Motor neuron (in vitro differentiated cells): ENCODE measurements around the gene SSBP1. TPM values are rescaled to one million over a fixed set of nuclear protein-coding genes. Genes with fewer than 3 reads are reported as not detected.
"Not testable (repeated sequence)": the region's sequence is repeated elsewhere in the genome, so short reads cannot be mapped to it uniquely, and the experiment has no call there.

Experiments used
- ATAC-seq, 8 experiments: fragments of 200-7000 bp; cut with Tn5 transposase; replicated peaks in 6 of 8; 2 replicates each; pipeline ENCODE4 v1.8.0; 2021; ENCODE audit warnings: mild to moderate bottlenecking in 8 of 8, moderate library complexity in 8 of 8
- H3K27ac ChIP-seq, 2 donors: fragments of 250-450 bp; sonication (Bioruptor Pico); 2 replicates each; pipeline ENCODE4 v1.9.0; 2021; ENCODE audit warnings: antibody characterized with exemption in 2 of 2, mild to moderate bottlenecking in 2 of 2, moderate library complexity in 1 of 2
- H3K4me1 ChIP-seq, 2 donors: fragments of 250-450 bp; sonication (Bioruptor Pico); replicated peaks in 1 of 2; 2 replicates each; pipeline ENCODE4 v1.6.1; 2021; ENCODE audit warnings: antibody characterized with exemption in 2 of 2, mild to moderate bottlenecking in 2 of 2, moderate library complexity in 1 of 2
- H3K4me3 ChIP-seq, 5 donors: fragments of 250-450 bp; sonication (Bioruptor Pico); 2 replicates each; pipeline ENCODE4 v1.9.0; 2021; ENCODE audit warnings: antibody characterized with exemption in 5 of 5, mild to moderate bottlenecking in 5 of 5, moderate library complexity in 4 of 5
- WGBS, 10 experiments: fragments of 450-650 bp; shearing (Covaris generic); methylation state at CpG; one replicate each; pipeline ENCODE4 v1.0.0; 2022; 5-methylcytosine and 5-hydroxymethylcytosine counted together
- in situ Hi-C, 9 experiments: fragments of 400-800 bp; cut with MboI; loops; one replicate each; pipeline ENCODE4 v1.15.0; 2021; ENCODE audit warnings: low sequenced_read_pairs in 9 of 9, low pct_unique_long_range_greater_than_20kb in 2 of 9; ENCODE audit not compliant: unreplicated experiment in 9 of 9
- total RNA-seq, 8 experiments: library from RNA; unstranded; fragments of 300-600 nt; gene quantifications; 2 replicates each; pipeline versions ENCODE4 v1.2.3 to v1.2.4, GENCODE V29; 2022

The SSBP1 gene
- total RNA-seq = 100 to 1,000 TPM; 167 to 355 (median 255) TPM

- peak within 1 kb of the TSS; percentile 55 to 65 (median 61) for H3K4me3 ChIP-seq
- in situ Hi-C loops = no loop called here
- ATAC-seq = peak; percentile 90 to 97 (median 94)
- 0 to 58% (median 4%) methylated on average over 4 to 35 of the region's 46 CpGs; no CpG with 5 or more reads in 1 of the 10 experiments for WGBS, 10 experiments
- H3K27ac ChIP-seq = peak within 1 kb of the TSS; percentile 83 to 90
- H3K4me1 ChIP-seq = peaks cover 6 to 11% of the 10 kb centered on the region in 2 donors
These were observed at the start of gene SSBP1 for GRCh38 chr7:141737836-141738591. TSS of gene SSBP1 (plus strand) at chr7:141738358. CDS start at chr7:141739167, 809 bp downstream.

DNA sequence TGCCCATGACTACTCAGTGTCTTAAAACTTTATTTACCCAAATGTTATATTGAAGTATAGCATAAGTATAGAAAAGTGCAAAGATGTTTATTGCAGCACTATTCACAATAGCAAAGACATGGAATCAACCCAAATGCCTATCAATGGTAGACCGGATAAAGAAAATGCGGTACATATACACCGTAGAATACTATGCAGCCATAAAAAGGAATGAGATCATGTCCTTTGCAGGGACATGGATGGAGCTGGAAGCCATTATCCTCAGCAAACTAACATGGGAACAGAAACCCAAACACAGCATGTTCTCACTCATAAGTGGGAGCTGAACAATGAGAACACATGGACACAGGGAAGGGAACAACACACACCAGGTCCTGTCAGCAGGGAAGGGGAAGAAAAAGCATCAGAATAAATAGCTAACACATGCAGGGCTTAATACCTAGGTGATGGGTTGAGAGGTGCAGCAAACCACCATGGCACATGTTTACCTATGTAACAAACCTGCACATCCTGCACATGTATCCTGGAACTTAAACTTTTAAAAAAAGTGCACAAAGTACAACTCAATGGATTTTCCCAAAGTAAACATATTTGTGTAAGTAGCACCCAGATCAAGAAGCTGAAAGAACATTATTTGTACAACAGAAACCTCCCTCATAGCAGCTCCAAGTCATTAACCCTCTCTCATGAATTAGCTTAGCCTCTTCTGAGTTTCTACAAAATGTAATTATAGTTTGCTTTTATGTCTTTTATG lies 48.9 kb upstream of the SSBP1 start:
- H3K4me3 ChIP-seq, H3K4me1 ChIP-seq, in situ Hi-C loops, ATAC-seq, H3K27ac ChIP-seq: not testable (repeated sequence)
- WGBS, 10 experiments = 88 to 100% (median 96%) methylated on average over 2 to 3 of the region's 3 CpGs; no CpG with 5 or more reads in 2 of the 10 experiments

DNA sequence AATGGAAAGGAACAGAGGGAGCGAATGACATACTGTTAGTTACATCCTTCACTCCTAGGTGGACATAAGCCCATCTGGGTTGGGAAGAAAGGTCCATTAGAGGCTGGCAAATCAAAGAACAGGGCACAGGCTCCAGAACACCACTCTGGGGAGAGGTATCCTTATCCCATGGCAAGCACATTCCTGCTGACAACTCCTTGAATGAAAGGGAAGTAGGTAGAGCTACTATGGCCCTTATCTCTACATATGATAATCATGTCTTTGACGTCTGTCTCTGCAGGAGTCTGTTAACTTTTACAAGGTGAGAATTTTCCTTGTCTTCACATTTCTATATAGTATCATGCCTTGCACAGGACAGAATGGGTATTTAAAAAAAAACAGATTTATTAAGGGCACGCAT lies 46.6 kb upstream of the SSBP1 start:
- no peak for ATAC-seq
- in situ Hi-C loops = no loop called here
- Histone ChIP-seq H3K4me1 (no peaks in the 10 kb centered on the region), H3K27ac (no peak overlapping the region), H3K4me3 (no peak overlapping the region)
- WGBS, 10 experiments = 69 to 100% (median 95%) methylated on average over 1 to 3 of the region's 3 CpGs

DNA sequence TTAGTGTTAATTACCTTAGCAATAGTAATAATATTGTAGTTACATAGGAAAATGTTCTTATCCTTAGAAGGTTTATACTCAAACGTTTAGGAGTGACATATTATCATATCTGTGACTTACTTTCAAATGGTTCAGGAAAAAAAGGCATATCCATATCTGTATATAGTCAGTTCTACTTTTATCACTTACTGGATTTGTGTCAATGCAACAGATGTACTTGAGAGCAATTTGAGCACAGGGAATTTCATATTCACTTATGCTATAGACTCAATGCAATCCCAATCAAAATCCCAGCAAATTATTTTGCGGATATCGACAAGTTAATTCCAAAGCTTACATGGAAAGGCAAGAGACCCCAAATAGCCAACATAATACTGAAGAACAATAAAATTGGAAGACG lies 46.2 kb upstream of the SSBP1 start:
- in situ Hi-C loops = no loop called here
- H3K4me1 ChIP-seq = no peaks in the 10 kb centered on the region
- 70 to 100% (median 75%) methylated on average over 1 to 4 of the region's 4 CpGs; no CpG with 5 or more reads in 1 of the 10 experiments for WGBS, 10 experiments
- no peak overlapping the region for H3K27ac ChIP-seq
- ATAC-seq = no peak
- H3K4me3 ChIP-seq = no peak overlapping the region

DNA sequence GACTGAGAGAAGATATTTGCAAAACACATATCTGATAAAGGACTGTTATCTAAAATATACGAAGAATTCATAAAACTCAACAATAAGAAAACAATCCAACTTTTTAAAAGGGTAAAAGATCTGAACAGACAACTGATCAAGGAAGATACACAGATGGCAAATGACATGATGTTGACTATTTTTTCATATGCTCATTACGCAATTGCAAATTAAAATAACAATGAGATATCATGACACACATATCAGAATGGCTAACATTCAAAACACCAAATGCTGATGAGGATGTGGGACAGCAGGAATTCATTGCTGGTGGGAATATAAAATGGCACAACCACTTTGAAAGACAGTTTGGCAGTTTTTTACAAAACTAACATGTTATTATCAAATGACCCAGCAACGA lies 45.1 kb upstream of the SSBP1 start:
- Histone ChIP-seq H3K4me3 (no peak overlapping the region), H3K4me1 (peaks cover 0 to 3% of the 10 kb centered on the region in 2 donors), H3K27ac (no peak overlapping the region)
- in situ Hi-C loops = no loop called here
- no peak for ATAC-seq
- 78 to 96% (median 88%) methylated on average over 1 to 3 of the region's 3 CpGs for whole genome bisulfite sequencing, 10 experiments

GRCh38 chr7:141695803-141696289 lies 42.3 kb upstream of the SSBP1 start:
- H3K4me1 ChIP-seq = peaks cover 3 to 12% of the 10 kb centered on the region in 2 donors
- in situ Hi-C loops = no loop called here
- 40 to 100% (median 81%) methylated on average over 1 to 3 of the region's 6 CpGs; no CpG with 5 or more reads in 2 of the 10 experiments for WGBS, 10 experiments
- peak in 2 of 8 experiments; percentile 47 to 77 for ATAC-seq
- H3K27ac ChIP-seq = no peak overlapping the region
- H3K4me3 ChIP-seq = no peak overlapping the region

- in situ Hi-C loops = no loop called here
- no peak for ATAC-seq
- Histone ChIP-seq H3K27ac (no peak overlapping the region), H3K4me1 (peaks cover 3 to 13% of the 10 kb centered on the region in 2 donors), H3K4me3 (no peak overlapping the region)
- 0 to 100% (median 74%) methylated on average over 1 to 2 of the region's 2 CpGs; no CpG with 5 or more reads in 4 of the 10 experiments for WGBS, 10 experiments
These were observed 41.8 kb upstream of the SSBP1 start for GRCh38 chr7:141696348-141696747.

DNA sequence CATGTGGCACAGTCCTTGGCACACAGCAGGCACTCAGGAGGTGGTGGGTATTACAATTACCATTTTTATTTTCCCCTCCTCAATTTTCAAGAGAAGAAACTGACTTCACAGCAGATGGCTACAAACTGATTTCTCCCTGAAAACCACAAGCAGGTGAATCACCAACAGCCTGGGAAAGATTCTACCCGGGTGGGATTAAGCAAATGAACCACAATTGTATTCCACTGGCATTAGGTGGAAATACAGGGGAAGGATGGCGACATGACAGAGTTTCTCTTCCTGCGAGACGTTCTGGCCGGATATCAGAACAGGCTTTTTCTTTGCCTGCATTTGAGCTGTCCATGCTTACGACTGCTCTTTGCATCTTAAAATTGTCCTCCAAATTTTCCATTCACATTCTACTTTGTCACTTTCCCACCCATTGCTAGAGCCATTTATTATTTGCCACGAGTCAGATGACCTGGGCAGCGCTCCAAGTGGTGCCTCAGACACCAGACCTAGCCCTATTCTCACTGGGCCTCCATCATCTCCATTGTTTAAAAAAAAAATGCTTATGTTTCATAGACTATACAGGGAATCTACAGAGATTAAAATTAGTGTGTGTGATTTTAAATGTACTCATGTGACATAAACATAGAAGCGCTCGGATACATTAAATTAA lies 40.8 kb upstream of the SSBP1 start:
- no peak overlapping the region for H3K27ac ChIP-seq
- WGBS, 10 experiments = 34 to 92% (median 75%) methylated on average over 2 to 10 of the region's 10 CpGs; no CpG with 5 or more reads in 2 of the 10 experiments
- ATAC-seq = no peak
- H3K4me1 ChIP-seq = peaks cover 3 to 13% of the 10 kb centered on the region in 2 donors
- in situ Hi-C loops = no loop called here
- H3K4me3 ChIP-seq = no peak overlapping the region

DNA sequence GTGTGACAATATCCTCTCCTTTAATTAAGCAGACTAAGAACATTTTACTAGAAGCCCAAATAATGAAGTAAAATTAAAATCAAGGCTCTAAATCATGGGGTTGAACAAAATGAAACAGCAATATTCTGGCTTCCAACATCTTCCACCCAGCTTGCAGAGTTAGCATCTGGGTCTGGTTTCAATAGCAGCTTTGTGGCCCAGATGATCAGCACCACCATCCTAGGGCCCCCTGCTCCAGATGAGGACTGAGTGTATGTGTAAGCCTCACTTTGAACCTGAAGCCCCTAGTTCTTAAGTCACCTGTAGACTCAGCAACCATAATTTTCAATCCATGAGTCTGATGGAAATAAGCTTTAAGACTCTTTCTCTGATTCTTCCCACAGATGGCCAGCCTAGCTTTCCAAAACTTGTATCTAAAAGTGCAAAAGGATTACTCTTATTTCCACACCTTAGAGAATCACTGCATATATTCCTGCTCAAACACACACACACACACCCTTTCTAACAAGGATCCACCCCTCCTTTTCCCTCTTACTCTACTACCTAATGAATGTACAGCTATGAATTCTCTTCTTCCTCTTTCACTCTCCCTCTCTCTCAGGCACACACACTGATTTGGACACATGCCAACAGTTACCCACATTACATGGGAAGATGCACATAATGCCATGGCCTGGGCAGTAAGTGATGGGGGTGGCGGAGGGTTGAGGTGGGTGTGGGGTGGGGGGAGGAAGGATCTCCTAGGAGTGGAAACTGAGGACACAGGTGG lies 39.7 kb upstream of the SSBP1 start:
- H3K27ac ChIP-seq = no peak overlapping the region
- ATAC-seq = no peak
- H3K4me3 ChIP-seq = no peak overlapping the region
- WGBS, 10 experiments = no CpG with 5 or more reads among the region's 1 CpG
- peaks cover 3 to 21% of the 10 kb centered on the region in 2 donors for H3K4me1 ChIP-seq
- in situ Hi-C loops = no loop called here

DNA sequence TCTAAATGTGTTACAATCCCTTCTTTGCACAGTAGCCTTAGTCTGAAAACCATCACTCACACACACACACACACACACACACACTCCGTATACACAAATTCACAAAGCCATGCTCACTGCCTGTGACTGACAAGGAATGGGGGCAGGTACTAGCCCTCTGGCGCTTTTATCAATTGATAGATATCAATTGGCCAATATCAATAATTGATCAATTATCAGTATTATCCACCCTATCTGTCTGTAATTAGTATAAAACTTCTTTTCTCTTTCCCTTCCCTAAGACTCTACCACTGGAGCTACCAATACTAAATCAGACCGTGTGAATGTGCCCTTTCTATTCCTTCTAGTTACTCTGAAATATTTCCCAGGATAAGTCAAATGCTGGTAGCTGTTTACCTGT lies 38.3 kb upstream of the SSBP1 start:
- peaks cover 3 to 21% of the 10 kb centered on the region in 2 donors for H3K4me1 ChIP-seq
- WGBS, 10 experiments = 20 to 100% (median 81%) methylated on average over 1 to 3 of the region's 3 CpGs; no CpG with 5 or more reads in 1 of the 10 experiments
- no peak overlapping the region for H3K4me3 ChIP-seq
- no peak for ATAC-seq
- no peak overlapping the region for H3K27ac ChIP-seq
- in situ Hi-C loops = no loop called here

DNA sequence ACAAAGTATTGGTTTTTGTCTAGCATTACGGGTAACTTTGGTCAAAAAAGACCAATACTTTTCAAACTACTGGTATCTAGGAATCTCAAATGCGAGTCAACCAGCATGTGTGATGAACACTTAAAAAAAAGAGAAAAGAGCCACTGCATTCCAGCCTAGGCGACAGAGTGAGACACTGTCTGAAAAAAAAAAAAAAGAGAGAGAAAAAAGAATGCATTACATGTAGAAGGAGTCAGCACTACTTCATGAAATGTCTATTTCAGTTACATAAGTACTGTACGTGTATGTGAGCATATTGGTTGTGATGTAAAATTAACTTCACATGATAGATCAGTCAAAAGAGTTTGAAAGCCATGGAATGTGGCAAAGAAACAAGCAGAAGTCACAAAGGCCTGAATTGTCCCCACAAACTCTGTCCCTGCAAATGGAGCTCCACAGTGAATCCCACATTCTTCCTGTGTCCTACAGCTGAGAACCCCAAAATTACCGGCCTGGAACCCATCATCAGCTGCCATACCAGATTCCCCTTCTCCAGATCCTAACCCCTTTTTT lies 37.8 kb upstream of the SSBP1 start:
- peak overlapping the region; percentile 69 to 97 (median 83) for H3K4me3 ChIP-seq
- H3K4me1 ChIP-seq = peaks cover 3 to 21% of the 10 kb centered on the region in 2 donors
- no peak overlapping the region for H3K27ac ChIP-seq
- in situ Hi-C loops = no loop called here
- no peak for ATAC-seq
- 40 to 82% (median 61%) methylated on average over 1 to 5 of the region's 5 CpGs for whole genome bisulfite sequencing, 10 experiments

DNA sequence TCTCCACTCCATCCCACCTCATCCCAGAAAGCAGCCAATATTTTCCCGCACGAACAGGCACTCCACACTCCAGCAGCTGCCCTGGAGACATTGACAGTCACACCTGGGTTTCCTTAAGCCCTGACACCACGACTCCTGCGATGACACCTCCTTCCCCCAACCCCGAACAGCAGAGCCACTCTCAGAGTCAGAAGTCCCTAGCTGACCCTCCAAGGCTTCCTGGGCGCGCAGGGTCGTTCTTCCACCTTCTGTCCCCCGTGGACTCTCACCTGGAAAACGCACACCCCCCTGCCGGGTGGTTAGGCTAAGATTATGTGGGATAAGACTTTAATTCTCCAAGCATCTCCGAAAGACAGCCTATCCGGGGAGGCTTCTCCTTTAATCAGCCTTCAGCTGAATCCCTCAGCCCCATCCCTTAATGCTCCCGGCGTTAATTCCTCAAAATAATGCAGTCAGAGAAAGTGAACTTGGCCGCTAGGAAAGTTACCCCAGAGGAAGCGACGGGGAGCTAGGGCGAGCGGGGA lies 37.2 kb upstream of the SSBP1 start:
- in situ Hi-C loops = no loop called here
- WGBS, 10 experiments = 7 to 33% (median 15%) methylated on average over 2 to 7 of the region's 20 CpGs; no CpG with 5 or more reads in 5 of the 10 experiments
- Histone ChIP-seq H3K4me1 (peaks cover 3 to 21% of the 10 kb centered on the region in 2 donors), H3K27ac (no peak overlapping the region), H3K4me3 (peak overlapping the region; percentile 69 to 97 (median 83))
- ATAC-seq = peak; percentile 13 to 24 (median 16)
